ENCODE results near the gene IARS1. TPM values are rescaled to one million over a fixed set of nuclear protein-coding genes. Genes with fewer than 3 reads are reported as not detected.

Gene IARS1
- total and polyA plus RNA-seq, 2 donors (not counting 3 experiments of a cell fraction or from before 2014, with no cell fraction given): 32.8 to 132 TPM

DNA sequence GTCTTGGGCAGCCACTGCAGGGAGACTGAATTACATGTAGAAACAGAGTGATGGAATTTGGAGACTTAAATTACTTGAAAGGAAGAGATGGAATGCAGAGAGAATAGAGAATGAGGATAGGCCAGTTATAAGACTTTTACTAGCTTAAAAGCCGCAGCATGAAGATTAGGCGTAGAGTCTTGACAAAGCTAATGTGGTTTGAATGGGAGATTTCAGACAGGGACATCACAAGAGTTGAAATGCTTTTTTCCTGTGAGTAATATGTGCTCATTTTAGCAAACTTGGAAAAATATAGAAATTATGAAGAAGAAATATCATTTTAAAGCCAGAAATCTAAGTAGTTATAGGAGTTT is 39.8 kb upstream of the IARS1 start:
- intact Hi-C loops (cut with micrococcal nuclease) (no loop called here), dilution Hi-C loops (cut with MboI; ENCODE audit: extremely low pct_ligation_motif_present, low sequenced_read_pairs) (no loop called here)
- no peak overlapping the region for H3K4me3 ChIP-seq (replicated peaks in 1 of 3; ENCODE audit: insufficient read depth in 1 of 3, low read depth in 1 of 3, low read length in 3 of 3)
- no peak overlapping the region for H2AFZ ChIP-seq (ENCODE audit: low read depth, low read length)
- no peaks in the 10 kb centered on the region for H3K79me2 ChIP-seq (ENCODE audit: control insufficient read depth, insufficient read depth, low read length)
- BruUV-seq (replicated peaks): no TSS peak
- H3K27ac ChIP-seq (ENCODE audit: insufficient read depth, low read depth, low read length): no peak overlapping the region
- H3K27me3 ChIP-seq (ENCODE audit: control insufficient read depth in 2 of 2, insufficient read depth in 2 of 2, low read length in 2 of 2): no peaks in the 10 kb centered on the region
- CTCF ChIA-PET: interaction anchor here (0.7 to 0.9 kb wide), 3 partner anchors 8 to 283 kb away, joined by 3 read pairs; partner anchors contain the start of gene NOL8
- H3K36me3 ChIP-seq (ENCODE audit: control insufficient read depth in 2 of 2, extremely low read depth in 1 of 2, insufficient read depth in 2 of 2, low read length in 2 of 2): no peaks in the 10 kb centered on the region
- POLR2A ChIA-PET: no interaction called here
- FAIRE-seq (no peak), DNase-seq (ENCODE audit: low read depth, low spot score) (no peak)
- no peaks in the 10 kb centered on the region for H3K4me1 ChIP-seq (ENCODE audit: control insufficient read depth, extremely low read depth, insufficient read depth, low read length)
- no peaks in the 10 kb centered on the region for H4K20me1 ChIP-seq (replicated peaks; ENCODE audit: control insufficient read depth, extremely low read depth, insufficient read depth, low read length)
- no peaks in the 10 kb centered on the region for H3K9me3 ChIP-seq (replicated peaks; ENCODE audit: control insufficient read depth, insufficient read depth, low read length)
- H3K9ac ChIP-seq (replicated peaks; ENCODE audit: extremely low read depth, insufficient read depth, low read length): no peak overlapping the region
- H3K4me2 ChIP-seq (ENCODE audit: insufficient read depth, low read length): no peak overlapping the region
- no peaks in the 10 kb centered on the region for H3K9me1 ChIP-seq (replicated peaks; ENCODE audit: control insufficient read depth, extremely low read depth, insufficient read depth, low read length)
- TF ChIP-seq EZH2 (IDR thresholded peaks at IDR 0.05; ENCODE audit: borderline replicate concordance, low read depth, low read length, severe bottlenecking) (no peak), MYC (IDR thresholded peaks at IDR 0.05; ENCODE audit: low read depth, low read length) (no peak), FOS (IDR thresholded peaks at IDR 0.05; ENCODE audit: borderline replicate concordance, insufficient read depth, low read length) (no peak), GATA2 (IDR thresholded peaks at IDR 0.05; ENCODE audit: insufficient read depth, insufficient read length, low read depth, low read length) (no peak), POLR2A (IDR thresholded peaks at IDR 0.05; ENCODE audit: low read depth, low read length) (no peak), POLR2AphosphoS5 (IDR thresholded peaks at IDR 0.05; ENCODE audit: insufficient read depth, low read depth, low read length) (no peak), JUN (IDR thresholded peaks at IDR 0.05; ENCODE audit: borderline replicate concordance, insufficient read depth, insufficient read length, low read depth) (no peak)
- TF ChIP-seq, protein P1, sequence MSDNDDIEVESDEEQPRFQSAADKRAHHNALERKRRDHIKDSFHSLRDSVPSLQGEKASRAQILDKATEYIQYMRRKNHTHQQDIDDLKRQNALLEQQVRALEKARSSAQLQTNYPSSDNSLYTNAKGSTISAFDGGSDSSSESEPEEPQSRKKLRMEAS (IDR thresholded peaks at IDR 0.05; ENCODE audit: insufficient read depth, insufficient read length): no peak
- TF ChIP-seq, protein P2, sequence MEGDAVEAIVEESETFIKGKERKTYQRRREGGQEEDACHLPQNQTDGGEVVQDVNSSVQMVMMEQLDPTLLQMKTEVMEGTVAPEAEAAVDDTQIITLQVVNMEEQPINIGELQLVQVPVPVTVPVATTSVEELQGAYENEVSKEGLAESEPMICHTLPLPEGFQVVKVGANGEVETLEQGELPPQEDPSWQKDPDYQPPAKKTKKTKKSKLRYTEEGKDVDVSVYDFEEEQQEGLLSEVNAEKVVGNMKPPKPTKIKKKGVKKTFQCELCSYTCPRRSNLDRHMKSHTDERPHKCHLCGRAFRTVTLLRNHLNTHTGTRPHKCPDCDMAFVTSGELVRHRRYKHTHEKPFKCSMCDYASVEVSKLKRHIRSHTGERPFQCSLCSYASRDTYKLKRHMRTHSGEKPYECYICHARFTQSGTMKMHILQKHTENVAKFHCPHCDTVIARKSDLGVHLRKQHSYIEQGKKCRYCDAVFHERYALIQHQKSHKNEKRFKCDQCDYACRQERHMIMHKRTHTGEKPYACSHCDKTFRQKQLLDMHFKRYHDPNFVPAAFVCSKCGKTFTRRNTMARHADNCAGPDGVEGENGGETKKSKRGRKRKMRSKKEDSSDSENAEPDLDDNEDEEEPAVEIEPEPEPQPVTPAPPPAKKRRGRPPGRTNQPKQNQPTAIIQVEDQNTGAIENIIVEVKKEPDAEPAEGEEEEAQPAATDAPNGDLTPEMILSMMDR (IDR thresholded peaks at IDR 0.05; ENCODE audit: extremely low read depth in 1 of 2, insufficient read depth in 1 of 2, low read depth in 1 of 2, low read length in 2 of 2): no peak
